GM23338 (cell line): ENCODE data around the gene CCNL1. TPM values are rescaled to one million over a fixed set of nuclear protein-coding genes. Genes with fewer than 3 reads are reported as not detected.

ENCODE experiments used
- ATAC-seq: fragments of 200-7000 bp; cut with Tn5 transposase; 3 replicates; pipeline ENCODE4 v1.9.1; 2020
- DNase-seq: peaks from one replicate; pipeline ENCODE4 v3.0.0-alpha.2; 2015; ENCODE audit warnings: low spot score
- H2AFZ ChIP-seq: fragments of 200-600 bp; sonication (generic); 2 replicates; pipeline ENCODE4 v1.8.0; 2016; ENCODE audit warnings: antibody characterized with exemption, mild to moderate bottlenecking, moderate library complexity
- H3F3A ChIP-seq: fragments of 200-600 bp; sonication (generic); replicated peaks from 2 replicates; pipeline ENCODE4 v1.8.0; 2017; ENCODE audit warnings: antibody characterized with exemption, mixed run types, low read depth
- H3K27ac ChIP-seq: fragments of 200-600 bp; sonication (generic); 2 replicates; pipeline ENCODE4 v1.6.1; 2016; ENCODE audit warnings: low read depth
- H3K27me3 ChIP-seq: fragments of 200-600 bp; sonication (generic); 2 replicates; pipeline ENCODE4 v1.8.0; 2016; ENCODE audit warnings: mild to moderate bottlenecking, mixed run types, moderate library complexity; ENCODE audit not compliant: insufficient read depth
- H3K36me3 ChIP-seq: fragments of 200-600 bp; sonication (generic); 2 replicates; pipeline ENCODE4 v1.8.0; 2016; ENCODE audit warnings: mild to moderate bottlenecking; ENCODE audit not compliant: insufficient read depth
- H3K4me1 ChIP-seq: fragments of 200-600 bp; sonication (generic); 2 replicates; pipeline ENCODE4 v1.8.0; 2016; ENCODE audit warnings: mild to moderate bottlenecking, moderate library complexity; ENCODE audit not compliant: insufficient read depth
- H3K4me2 ChIP-seq: fragments of 200-600 bp; sonication (generic); 2 replicates; pipeline ENCODE4 v1.7.1; 2017; ENCODE audit warnings: mixed run types
- H3K4me3 ChIP-seq: fragments of 200-600 bp; sonication (generic); 2 replicates; pipeline ENCODE4 v1.6.1; 2016; ENCODE audit warnings: mixed run types
- H3K79me2 ChIP-seq: fragments of 200-600 bp; sonication (generic); replicated peaks from 2 replicates; pipeline ENCODE4 v1.8.0; 2017; ENCODE audit warnings: mild to moderate bottlenecking; ENCODE audit not compliant: insufficient read depth
- H3K9me2 ChIP-seq: fragments of 200-600 bp; sonication (generic); 2 replicates; pipeline ENCODE4 v1.8.0; 2017; ENCODE audit not compliant: insufficient read depth
- H4K20me1 ChIP-seq: fragments of 200-600 bp; sonication (generic); replicated peaks from 2 replicates; pipeline ENCODE4 v1.8.0; 2017; ENCODE audit warnings: mild to moderate bottlenecking; ENCODE audit not compliant: insufficient read depth
- H3K27ac Mint-ChIP-seq: 2 replicates; pipeline ENCODE4 v1.8.0; 2020; ENCODE audit warnings: inconsistent platforms, mild to moderate bottlenecking, moderate library complexity, mixed read lengths
- H3K27me3 Mint-ChIP-seq: 3 replicates; pipeline ENCODE4 v1.8.0; 2022; ENCODE audit warnings: low read depth, mild to moderate bottlenecking, moderate library complexity, mixed read lengths, inconsistent platforms; ENCODE audit not compliant: insufficient read depth, poor library complexity
- H3K36me3 Mint-ChIP-seq: 3 replicates; pipeline ENCODE4 v1.8.0; 2021; ENCODE audit warnings: low read depth, mild to moderate bottlenecking, inconsistent platforms, moderate library complexity, mixed read lengths
- H3K4me1 Mint-ChIP-seq: 3 replicates; pipeline ENCODE4 v1.8.0; 2020; ENCODE audit warnings: mild to moderate bottlenecking, inconsistent platforms, mixed read lengths
- H3K4me3 Mint-ChIP-seq: 3 replicates; pipeline ENCODE4 v1.8.0; 2021; ENCODE audit warnings: moderate library complexity, mild to moderate bottlenecking, inconsistent platforms, mixed read lengths
- H3K9me3 Mint-ChIP-seq: 3 replicates; pipeline ENCODE4 v1.8.0; 2020; ENCODE audit warnings: moderate library complexity, mild to moderate bottlenecking, inconsistent platforms, mixed read lengths
- ETS1 ChIP-seq: IDR thresholded peaks from 2 replicates; pipeline ENCODE4 v1.6.1; 2016; ENCODE audit warnings: antibody characterized with exemption
- EZH2 ChIP-seq: fragments of 200-600 bp; sonication (generic); IDR thresholded peaks from one replicate; pipeline ENCODE4 v1.8.0; 2017; ENCODE audit warnings: antibody characterized with exemption, mild to moderate bottlenecking, low read depth; ENCODE audit not compliant: unreplicated experiment
- EZH2phosphoT487 ChIP-seq: fragments of 200-600 bp; sonication (generic); IDR thresholded peaks from one replicate; pipeline ENCODE4 v1.8.1; 2018; ENCODE audit warnings: antibody characterized with exemption; ENCODE audit not compliant: unreplicated experiment
- JUNB ChIP-seq: IDR thresholded peaks from one replicate; pipeline ENCODE4 v1.6.1; 2016; ENCODE audit warnings: antibody characterized with exemption; ENCODE audit not compliant: unreplicated experiment
- POLR2AphosphoS5 ChIP-seq: IDR thresholded peaks from 2 replicates; pipeline ENCODE4 v1.6.1; 2016; ENCODE audit warnings: antibody characterized with exemption, low read depth
- REST ChIP-seq: IDR thresholded peaks from one replicate; pipeline ENCODE4 v1.6.1; 2018; ENCODE audit warnings: antibody characterized with exemption; ENCODE audit not compliant: unreplicated experiment
- ZNF462 ChIP-seq: fragments of 250-450 bp; sonication (Bioruptor Pico); IDR thresholded peaks from 2 replicates; pipeline ENCODE4 v1.5.0; 2020; ENCODE audit warnings: mild to moderate bottlenecking, moderate library complexity
- polyA plus RNA-seq: library from polyadenylated mRNA; unstranded; fragments of >200 nt; fragmentation: Nextera tagmentation; extraction: Ambion mirVana; gene quantifications from 2 replicates; pipeline ENCODE4 v1.2.1, GENCODE V29; 2016
- total RNA-seq: library from RNA; depleted of rRNA; stranded (reverse); fragments of >200 nt; shearing (Covaris generic); gene quantifications from 2 replicates; pipeline ENCODE4 v1.2.3, GENCODE V29; 2014

The CCNL1 gene
- total and polyA plus RNA-seq, 2 experiments from 2014 or later = 108 to 134 TPM

GRCh38 chr3:157104928-157105652 lies 54.9 kb downstream of the CCNL1 start:
- peak overlapping the region; percentile 51; the same call in 1 of the 2 replicates for H3K27ac Mint-ChIP-seq
- no peaks in the 10 kb centered on the region for H3K9me3 Mint-ChIP-seq
- H3K4me3 Mint-ChIP-seq = no peak overlapping the region
- H2AFZ ChIP-seq = peak overlapping the region; percentile 94
- peaks cover 1% of the 10 kb centered on the region for H3K27me3 Mint-ChIP-seq
- no peak overlapping the region for H3K4me3 ChIP-seq
- TF ChIP-seq ZNF462 (CRISPR knock-in tag) (no peak), POLR2AphosphoS5 (no peak), JUNB (no peak), ETS1 (no peak), EZH2 (no peak), REST (no peak), EZH2phosphoT487 (no peak)
- H3K36me3 Mint-ChIP-seq = no peaks in the 10 kb centered on the region
- ATAC-seq = peak; percentile 92
- peak; percentile 93 for DNase-seq
- H3F3A ChIP-seq = no peaks in the 10 kb centered on the region
- H3K27me3 ChIP-seq = no peaks in the 10 kb centered on the region
- H3K27ac ChIP-seq = no peak overlapping the region
- no peaks in the 10 kb centered on the region for H3K79me2 ChIP-seq
- no peaks in the 10 kb centered on the region for H3K36me3 ChIP-seq
- no peak overlapping the region for H3K4me2 ChIP-seq
- peaks cover 23% of the 10 kb centered on the region for H3K4me1 Mint-ChIP-seq
- H3K9me2 ChIP-seq = no peaks in the 10 kb centered on the region
- H3K4me1 ChIP-seq = peaks cover 9% of the 10 kb centered on the region
- H4K20me1 ChIP-seq = no peaks in the 10 kb centered on the region
